ENCODE results near the gene PPP2R3A.

The PPP2R3A gene

GRCh38 chr3:135944831-135945230, 20.7 kb upstream of the PPP2R3A start:
- TF ChIP-seq REST (IDR thresholded peaks at IDR 0.05; ENCODE audit: insufficient read depth in 1 of 2, low read depth in 2 of 2, low read length in 2 of 2) (no peak), SIN3A (IDR thresholded peaks at IDR 0.05; ENCODE audit: borderline replicate concordance, insufficient read depth, low read length) (no peak), POLR2AphosphoS5 (IDR thresholded peaks at IDR 0.05; ENCODE audit: low read depth, low read length) (no peak)

GRCh38 chr3:135950941-135951340, 14.6 kb upstream of the PPP2R3A start:
- TF ChIP-seq POLR2AphosphoS5 (IDR thresholded peaks at IDR 0.05; ENCODE audit: low read depth, low read length) (no peak), FOXP2 (optimal IDR thresholded peaks at IDR 0.05; ENCODE audit: borderline replicate concordance, extremely low read depth, extremely low read length, insufficient read depth) (no peak), TAF1 (IDR thresholded peaks at IDR 0.05; ENCODE audit: borderline replicate concordance, insufficient read depth, low read length) (no peak), SIN3A (IDR thresholded peaks at IDR 0.05; ENCODE audit: borderline replicate concordance, insufficient read depth, low read length) (no peak), REST (IDR thresholded peaks at IDR 0.05; ENCODE audit: insufficient read depth in 1 of 2, low read depth in 2 of 2, low read length in 2 of 2) (no peak)

GRCh38 chr3:135964160-135964955, 1.2 kb upstream of the PPP2R3A start:
- TF ChIP-seq TAF1 (IDR thresholded peaks at IDR 0.05; ENCODE audit: borderline replicate concordance, insufficient read depth, low read length) (no peak), POLR2AphosphoS5 (IDR thresholded peaks at IDR 0.05; ENCODE audit: low read depth, low read length) (no peak), REST (IDR thresholded peaks at IDR 0.05; ENCODE audit: insufficient read depth in 1 of 2, low read depth in 2 of 2, low read length in 2 of 2) (no peak), FOXP2 (optimal IDR thresholded peaks at IDR 0.05; ENCODE audit: borderline replicate concordance, extremely low read depth, extremely low read length, insufficient read depth) (no peak), SIN3A (IDR thresholded peaks at IDR 0.05; ENCODE audit: borderline replicate concordance, insufficient read depth, low read length) (no peak)

GRCh38 chr3:135965129-135965505, 411 bp upstream of the PPP2R3A start:
- TF ChIP-seq SIN3A (IDR thresholded peaks at IDR 0.05; ENCODE audit: borderline replicate concordance, insufficient read depth, low read length) (no peak), TAF1 (IDR thresholded peaks at IDR 0.05; ENCODE audit: borderline replicate concordance, insufficient read depth, low read length) (no peak), FOXP2 (optimal IDR thresholded peaks at IDR 0.05; ENCODE audit: borderline replicate concordance, extremely low read depth, extremely low read length, insufficient read depth) (no peak), POLR2AphosphoS5 (IDR thresholded peaks at IDR 0.05; ENCODE audit: low read depth, low read length) (no peak), REST (IDR thresholded peaks at IDR 0.05; ENCODE audit: insufficient read depth in 1 of 2, low read depth in 2 of 2, low read length in 2 of 2) (no peak)
